DMS153 (cell line): ENCODE results near the gene AOPEP.

Experiments used
- DNase-seq: peaks from one replicate; lab custom pipeline; 2025; lab: John Stamatoyannopoulos, UW

Gene AOPEP

DNA sequence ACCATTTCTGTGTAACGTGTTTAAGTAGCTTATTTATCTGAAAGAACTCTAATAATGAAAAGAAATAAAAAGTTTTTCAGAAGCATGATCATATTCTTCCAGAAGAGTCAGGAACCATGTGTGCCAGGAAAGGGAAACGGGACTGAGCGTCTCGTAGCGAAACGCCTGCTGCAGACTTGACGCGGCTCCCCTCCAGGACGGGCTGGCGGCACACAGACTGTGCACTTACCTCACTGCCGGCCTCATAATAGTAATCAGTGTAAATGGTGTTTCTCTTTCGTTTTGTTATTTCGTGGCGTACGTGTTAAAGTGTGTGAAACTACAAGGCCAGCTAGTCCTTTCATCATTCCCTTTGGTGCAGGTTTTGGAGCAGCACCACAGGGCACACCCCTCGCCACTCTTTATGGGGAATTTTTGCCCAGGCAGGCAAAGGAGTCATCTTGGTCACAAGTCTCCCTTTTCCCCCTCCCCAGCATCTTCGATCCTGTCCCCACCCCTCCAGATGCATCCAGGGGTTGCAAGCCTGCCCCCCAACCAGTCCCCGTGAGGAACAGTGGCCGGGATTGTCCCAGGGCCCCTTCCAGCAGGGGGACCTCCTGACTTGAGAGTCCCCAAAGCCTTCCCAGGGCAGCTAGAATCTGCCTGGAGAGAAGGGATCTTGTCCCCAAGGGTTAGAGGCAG lies 357.9 kb downstream of the AOPEP start:
- DNase-seq: no peak

GRCh38 chr9:95085036-95085770 lies 358.7 kb downstream of the AOPEP start:
- no peak for DNase-seq

- DNase-seq: no peak
Measured at GRCh38 chr9:95085861-95086563, 359.5 kb downstream of the AOPEP start.

GRCh38 chr9:95086564-95086955 lies 360.1 kb downstream of the AOPEP start:
- DNase-seq: no peak

DNA sequence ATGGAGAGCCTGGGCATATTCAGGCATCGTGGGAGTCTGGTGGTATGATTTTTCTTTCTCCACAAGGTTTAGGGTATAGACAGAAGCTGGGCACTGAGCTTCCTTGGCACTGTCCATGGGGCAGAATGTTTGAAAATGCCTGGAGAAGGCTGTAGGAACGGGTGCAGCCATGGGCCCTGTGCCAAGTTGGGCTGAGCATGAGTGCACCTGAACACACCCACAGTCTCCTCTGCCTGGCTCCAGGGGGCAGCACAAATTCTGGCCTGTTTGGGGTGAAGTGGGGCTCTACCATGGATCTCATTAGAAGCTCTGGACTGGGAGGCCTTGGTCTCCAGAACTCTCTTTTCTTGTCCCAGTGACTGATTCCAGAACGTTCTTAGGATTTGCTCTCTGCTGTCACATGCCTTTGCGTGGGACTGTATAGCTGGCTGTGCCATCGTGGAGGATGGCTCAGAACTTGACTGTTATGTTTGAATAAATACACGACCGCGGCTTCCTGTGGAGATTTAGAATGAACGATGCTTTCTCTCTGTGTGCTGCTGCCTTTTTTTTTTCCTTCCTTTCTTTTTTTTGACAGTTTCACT lies 361.3 kb downstream of the AOPEP start:
- no peak for DNase-seq

- DNase-seq: no peak
Measured at GRCh38 chr9:95088421-95089161, 362.1 kb downstream of the AOPEP start.

GRCh38 chr9:95089257-95090022 lies 362.9 kb downstream of the AOPEP start:
- DNase-seq: no peak

DNA sequence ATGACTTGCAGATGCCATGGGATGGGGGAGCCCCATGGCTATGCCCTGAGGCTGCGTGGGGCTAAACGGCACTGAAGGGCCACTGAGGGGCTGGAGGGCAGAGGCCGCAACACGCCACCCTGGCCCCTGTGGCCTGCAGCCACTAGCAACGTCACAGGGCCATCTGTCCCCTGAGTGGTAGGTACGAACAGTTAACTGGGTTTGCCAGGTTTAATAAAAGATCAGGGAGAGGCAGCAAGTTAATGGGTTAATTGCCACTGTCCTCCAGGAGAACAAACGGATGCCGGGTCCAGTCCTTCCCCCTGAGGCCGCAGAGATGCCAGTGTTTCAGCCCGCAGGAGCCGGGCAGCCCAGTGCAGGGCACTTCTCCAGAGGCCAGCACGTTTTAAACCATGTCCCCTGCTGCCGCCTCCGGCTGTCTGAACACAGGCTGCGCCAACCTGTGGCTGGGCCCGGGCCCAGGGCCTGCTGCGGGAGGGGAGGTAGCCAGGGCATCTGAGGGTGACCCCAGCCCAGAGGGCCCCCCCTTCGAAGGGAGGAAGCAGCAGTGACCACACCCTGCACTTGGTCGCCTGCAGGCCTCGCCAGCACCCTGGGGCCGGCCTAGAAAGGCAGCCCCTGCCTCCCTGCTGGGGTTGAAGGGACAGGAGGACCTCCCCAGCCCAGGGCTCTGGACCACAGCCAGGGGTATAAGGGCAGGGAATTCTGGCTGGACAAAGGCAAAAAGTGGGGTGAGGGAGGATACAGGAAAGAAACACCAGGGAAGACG lies 363.7 kb downstream of the AOPEP start:
- no peak for DNase-seq

GRCh38 chr9:95090871-95091577 lies 364.5 kb downstream of the AOPEP start:
- DNase-seq: no peak

- DNase-seq: no peak
Measured at GRCh38 chr9:95091601-95092261, 365.2 kb downstream of the AOPEP start.

GRCh38 chr9:95092262-95093072 lies 366.0 kb downstream of the AOPEP start:
- no peak for DNase-seq

GRCh38 chr9:95093586-95093985 lies 367.1 kb downstream of the AOPEP start:
- DNase-seq: no peak

GRCh38 chr9:95094002-95094401 lies 367.5 kb downstream of the AOPEP start:
- DNase-seq: no peak

DNA sequence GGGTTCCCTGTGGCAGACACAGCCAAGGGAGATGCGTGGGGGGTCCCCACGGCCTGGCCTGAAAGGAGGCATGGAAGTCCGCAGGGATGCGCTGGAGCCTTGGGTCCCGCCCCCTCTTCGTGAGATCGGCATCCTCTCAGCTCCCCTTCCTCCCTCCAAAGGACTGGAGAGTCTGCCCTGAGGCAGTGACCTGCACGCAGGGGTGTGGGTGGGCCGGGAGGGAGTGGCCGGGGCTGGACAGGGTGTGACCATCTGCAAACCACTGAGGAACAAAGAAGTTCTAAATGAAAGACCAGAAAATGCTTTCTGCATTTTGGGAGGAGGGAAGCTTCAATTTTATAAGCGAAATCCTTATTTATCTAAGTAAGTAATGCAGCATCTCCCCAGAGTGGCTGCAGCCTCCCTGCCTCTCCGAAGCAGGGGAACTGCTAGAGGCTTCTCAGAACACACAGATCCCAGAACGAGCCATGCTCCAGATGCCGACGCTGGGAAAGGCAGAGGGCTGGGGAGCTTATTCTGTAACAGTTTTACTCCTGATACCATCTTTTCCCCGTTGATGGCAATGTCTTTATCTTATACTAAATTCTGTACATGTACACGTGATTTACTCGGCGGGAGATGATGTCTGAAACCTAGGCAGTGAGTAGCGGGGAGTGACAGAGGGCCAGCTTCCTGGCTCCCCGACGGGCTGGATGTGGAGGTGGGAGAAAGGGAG lies 369.3 kb downstream of the AOPEP start:
- no peak for DNase-seq

- no peak for DNase-seq
Measured at GRCh38 chr9:95096381-95096780, 369.9 kb downstream of the AOPEP start.

DNA sequence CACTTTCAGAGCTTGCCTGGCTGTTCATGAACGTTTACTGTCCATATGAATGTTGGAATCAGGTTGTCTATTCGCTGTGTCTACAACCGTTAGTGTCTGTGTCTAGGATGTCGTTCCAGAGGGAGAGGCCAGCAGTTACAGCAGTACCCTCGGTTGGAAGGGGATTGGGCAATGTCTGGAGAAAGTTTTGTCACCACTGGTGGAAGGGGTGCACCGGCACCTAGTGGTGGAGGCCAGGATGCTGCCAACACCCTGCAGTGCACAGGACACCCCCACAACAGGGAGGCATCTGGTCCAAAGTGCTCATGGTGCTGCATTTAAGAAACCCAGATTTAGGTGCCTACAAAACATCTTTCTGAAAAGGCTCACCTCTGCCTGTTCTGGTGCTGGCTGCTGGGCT lies 370.3 kb downstream of the AOPEP start:
- no peak for DNase-seq

GRCh38 chr9:95097279-95097678 lies 370.8 kb downstream of the AOPEP start:
- no peak for DNase-seq
